ENCODE data around the gene CORO2B. TPM values are rescaled to one million over a fixed set of nuclear protein-coding genes. Genes with fewer than 3 reads are reported as not detected.
"Not testable (repeated sequence)": the region's sequence is repeated elsewhere in the genome, so short reads cannot be mapped to it uniquely, and the experiment has no call there.

The CORO2B gene
- polyA plus RNA-seq, 5 donors = 18.4 to 27.1 (median 20.1) TPM

GRCh38 chr15:68726246-68726645 is 147.5 kb downstream of the CORO2B start:
- no peak for DNase-seq

- DNase-seq = no peak
Measured at GRCh38 chr15:68729789-68730411, 151.1 kb downstream of the CORO2B start.

- peak; percentile 28 for DNase-seq
Measured at GRCh38 chr15:68730471-68730919, 151.7 kb downstream of the CORO2B start.

GRCh38 chr15:68730976-68731897 is 152.4 kb downstream of the CORO2B start:
- DNase-seq = no peak

GRCh38 chr15:68732451-68732850 is 153.7 kb downstream of the CORO2B start:
- DNase-seq = no peak

- no peak for DNase-seq
Measured at GRCh38 chr15:68733666-68734065, 154.9 kb downstream of the CORO2B start.

GRCh38 chr15:68734352-68734751 is 155.6 kb downstream of the CORO2B start:
- DNase-seq = no peak

- no peak for DNase-seq
Measured at GRCh38 chr15:68734881-68735280, 156.1 kb downstream of the CORO2B start.

- no peak for DNase-seq
Measured at GRCh38 chr15:68735610-68736009, 156.8 kb downstream of the CORO2B start.

GRCh38 chr15:68739390-68740080 is 160.7 kb downstream of the CORO2B start:
- no peak for DNase-seq

GRCh38 chr15:68743256-68743655 is 164.5 kb downstream of the CORO2B start:
- no peak for DNase-seq

- DNase-seq = no peak
Measured at GRCh38 chr15:68749365-68749764, 170.6 kb downstream of the CORO2B start.

GRCh38 chr15:68749793-68750192 is 171.0 kb downstream of the CORO2B start:
- DNase-seq = no peak

GRCh38 chr15:68751622-68752021 is 172.8 kb downstream of the CORO2B start:
- DNase-seq = no peak

GRCh38 chr15:68755731-68756130 is 176.9 kb downstream of the CORO2B start:
- no peak for DNase-seq

- not testable (repeated sequence) for DNase-seq
Measured at GRCh38 chr15:68759982-68760579, 181.3 kb downstream of the CORO2B start.

- no peak for DNase-seq
Measured at GRCh38 chr15:68763063-68763462, 184.3 kb downstream of the CORO2B start.

GRCh38 chr15:68764090-68764489 is 185.3 kb downstream of the CORO2B start:
- DNase-seq = no peak

- no peak for DNase-seq
Measured at GRCh38 chr15:68765602-68766368, 187.0 kb downstream of the CORO2B start.

GRCh38 chr15:68767833-68768232 is 189.0 kb downstream of the CORO2B start:
- DNase-seq = no peak

- no peak for DNase-seq
Measured at GRCh38 chr15:68768321-68768720, 189.5 kb downstream of the CORO2B start.
